SK-N-MC (cell line): Measurements from ENCODE around the gene IL12RB2.

Source experiments
- EZH2 ChIP-seq: fragments of 200-600 bp; sonication (generic); IDR thresholded peaks from one replicate; pipeline ENCODE4 v1.6.1; 2017; ENCODE audit warnings: antibody characterized with exemption
- FOXP2 ChIP-seq: optimal IDR thresholded peaks from 2 replicates; pipeline ENCODE3; 2011; ENCODE audit warnings: mild to moderate bottlenecking, moderate library complexity; ENCODE audit not compliant: insufficient read depth; ENCODE audit errors: extremely low read length, control extremely low read depth
- POLR2AphosphoS5 ChIP-seq: IDR thresholded peaks from 2 replicates; pipeline ENCODE4 v1.6.1; 2012; ENCODE audit warnings: mild to moderate bottlenecking, low read depth, low read length, borderline replicate concordance

DNA sequence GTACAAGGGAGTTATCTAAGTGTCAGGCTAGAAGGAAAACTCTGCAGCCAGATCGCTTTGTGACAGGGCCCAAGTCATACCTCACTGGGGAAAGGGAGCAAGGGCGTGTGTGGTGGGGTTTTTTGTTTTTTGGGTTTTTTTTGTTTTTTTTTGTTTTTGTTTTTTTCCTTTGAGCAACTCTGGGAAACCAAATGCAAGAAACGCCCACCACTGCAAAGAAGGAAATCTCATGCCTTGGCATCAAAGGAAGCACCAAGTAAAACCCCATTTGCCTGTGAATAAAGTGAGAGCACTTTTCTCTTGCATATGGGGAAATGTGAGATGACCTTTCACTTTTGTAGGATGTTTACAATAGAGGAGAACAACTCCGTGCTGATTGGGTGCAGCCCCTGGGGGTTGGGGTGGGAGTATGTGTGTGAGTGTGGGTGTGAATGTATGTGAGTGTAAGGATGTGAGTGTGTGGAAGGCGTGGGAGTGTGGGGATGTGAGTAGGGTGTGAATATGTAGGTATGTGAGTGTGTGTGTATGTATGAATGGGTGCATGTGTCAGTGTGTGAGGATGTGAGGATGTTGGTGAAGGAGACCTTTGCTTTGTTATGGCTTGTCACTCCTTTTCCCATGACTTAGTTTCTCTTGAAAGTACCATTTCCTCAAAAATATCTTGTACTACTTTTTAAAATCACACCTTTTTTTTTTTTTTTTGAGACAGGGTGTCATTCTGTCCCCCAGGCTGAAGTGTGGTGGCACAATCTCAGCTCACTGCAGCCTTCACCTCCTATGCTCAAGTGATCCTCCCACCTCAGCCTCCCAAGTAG is 34.6 kb downstream of the IL12RB2 start:
- TF ChIP-seq EZH2 (no peak), POLR2AphosphoS5 (no peak), FOXP2 (no peak)
